Measurements from ENCODE around the gene DTNB. TPM values are rescaled to one million over a fixed set of nuclear protein-coding genes. Genes with fewer than 3 reads are reported as not detected.

The DTNB gene
- total and polyA plus RNA-seq, 10 of the 15 experiments (the other 5 are each of a cell fraction or from before 2014, with no cell fraction given): 4.5 to 30.6 (median 11.9) TPM

- Histone ChIP-seq H3K27me3 (replicated peaks in 1 of 2; ENCODE audit: control insufficient read depth in 2 of 2, insufficient read depth in 2 of 2, low read length in 1 of 2) (no peaks in the 10 kb centered on the region), H3K4me3 (no peak overlapping the region), H3K27ac (ENCODE audit: control insufficient read depth, insufficient read depth) (no peak overlapping the region), H4K20me1 (ENCODE audit: control insufficient read depth, insufficient read depth) (no peaks in the 10 kb centered on the region), H3K4me2 (ENCODE audit: control insufficient read depth, insufficient read depth) (no peak overlapping the region), H3K9me3 (replicated peaks; ENCODE audit: control insufficient read depth, insufficient read depth, low read length) (no peaks in the 10 kb centered on the region), H3K9ac (ENCODE audit: control insufficient read depth, insufficient read depth, low read length) (no peak overlapping the region), H2AFZ (ENCODE audit: control insufficient read depth, low read depth, low read length) (no peak overlapping the region), H3K4me1 (ENCODE audit: control insufficient read depth, insufficient read depth, low read length) (no peaks in the 10 kb centered on the region), H3K36me3 (ENCODE audit: control insufficient read depth in 2 of 2, insufficient read depth in 2 of 2, low read length in 1 of 2) (no peaks in the 10 kb centered on the region; a peak in 1 of 4 replicates), H3K79me2 (ENCODE audit: control insufficient read depth, insufficient read depth, low read length) (no peaks in the 10 kb centered on the region)
- intact Hi-C loops (cut with micrococcal nuclease; ENCODE audit: unreplicated experiment): no loop called here
- BruUV-seq (replicated peaks): no TSS peak
- DNase-seq (ENCODE audit: low read depth, low spot score): no peak
- ChIA-PET SMC1A (ENCODE audit: uncharacterized antibody, unreplicated experiment) (interaction anchor here (1.2 kb wide), 1 partner anchor 8 kb away, joined by 3 read pairs; no protein-coding TSS in a partner anchor), RAD21 (ENCODE audit: unreplicated experiment) (no interaction called here), CTCF (no interaction called here), POLR2A (no interaction called here)
- TF ChIP-seq NBN (IDR thresholded peaks at IDR 0.05) (no peak), CTCF (IDR thresholded peaks at IDR 0.05 in 2 of 3, conservative IDR thresholded peaks at IDR 0.05 in 1 of 3; ENCODE audit: control insufficient read depth in 2 of 3, extremely low read depth in 1 of 3, insufficient read depth in 1 of 3, low read depth in 3 of 3, low read length in 3 of 3) (no peak), BRCA1 (IDR thresholded peaks at IDR 0.05; ENCODE audit: low read depth, low read length) (no peak), BCL11A (IDR thresholded peaks at IDR 0.05; ENCODE audit: low read depth, low read length) (no peak), ESRRA (IDR thresholded peaks at IDR 0.05; ENCODE audit: low read length) (no peak), RFX5 (IDR thresholded peaks at IDR 0.05; ENCODE audit: low read depth, low read length) (no peak), SPI1 (IDR thresholded peaks at IDR 0.05; ENCODE audit: borderline replicate concordance, insufficient read depth, low read depth, low read length) (no peak), FOXK2 (IDR thresholded peaks at IDR 0.05) (no peak), CBX5 (IDR thresholded peaks at IDR 0.05; ENCODE audit: low read depth) (no peak), ZNF687 (IDR thresholded peaks at IDR 0.05) (no peak)
- ATAC-seq: no peak
- no peak for FAIRE-seq
- 96% methylated on average over 3 of the region's 3 CpGs for WGBS (ENCODE audit: insufficient coverage, insufficient replicate concordance, low lambda C conversion rate, missing lambda C conversion rate)
- in situ Hi-C loops (cut with MboI): no loop called here
Measured at GRCh38 chr2:25650256-25650655, 23.1 kb downstream of the DTNB start.

All from GM12878 (cell line).